HG03520 (cell line): ENCODE data around the gene CRLF1.

ENCODE experiments used
- ATAC-seq: cut with Tn5 transposase; IDR thresholded peaks from one replicate; pipeline ENCODE4 v1.9.1; 2021; ENCODE audit warnings: mild to moderate bottlenecking, moderate library complexity; ENCODE audit not compliant: unreplicated experiment

The CRLF1 gene

GRCh38 chr19:18606281-18607225, at the start of gene CRLF1:
Gene CRLF1 (minus strand): TSS chr19:18606799. CDS start chr19:18606656, 143 bp downstream.
- no peak for ATAC-seq

GRCh38 chr19:18655173-18655844, 48.7 kb upstream of the CRLF1 start:
- no peak for ATAC-seq

GRCh38 chr19:18654469-18654868, 47.9 kb upstream of the CRLF1 start:
- ATAC-seq: no peak

- ATAC-seq: no peak
Observed at GRCh38 chr19:18653853-18654252, 47.3 kb upstream of the CRLF1 start.

GRCh38 chr19:18651733-18652132, 45.1 kb upstream of the CRLF1 start:
- no peak for ATAC-seq

- no peak for ATAC-seq
Observed at GRCh38 chr19:18651300-18651699, 44.7 kb upstream of the CRLF1 start.

- ATAC-seq: no peak
Observed at GRCh38 chr19:18650468-18651041, 44.0 kb upstream of the CRLF1 start.

- no peak for ATAC-seq
Observed at GRCh38 chr19:18650021-18650390, 43.4 kb upstream of the CRLF1 start.

- ATAC-seq: no peak
Observed at GRCh38 chr19:18649371-18650020, 42.9 kb upstream of the CRLF1 start.

GRCh38 chr19:18648973-18649315, 42.3 kb upstream of the CRLF1 start:
- no peak for ATAC-seq

- no peak for ATAC-seq
Observed at GRCh38 chr19:18647807-18648206, 41.2 kb upstream of the CRLF1 start.

GRCh38 chr19:18647371-18647767, 40.8 kb upstream of the CRLF1 start:
- ATAC-seq: no peak

- ATAC-seq: no peak
Observed at GRCh38 chr19:18646535-18647370, 40.2 kb upstream of the CRLF1 start.

- no peak for ATAC-seq
Observed at GRCh38 chr19:18645035-18645511, 38.5 kb upstream of the CRLF1 start.

GRCh38 chr19:18644196-18645034, 37.8 kb upstream of the CRLF1 start:
- ATAC-seq: no peak

- ATAC-seq: no peak
Observed at GRCh38 chr19:18639706-18640243, 33.2 kb upstream of the CRLF1 start.

GRCh38 chr19:18637673-18638630, 31.4 kb upstream of the CRLF1 start:
- no peak for ATAC-seq
